HFFc6 (cell line): ENCODE measurements around the gene FBLN2. TPM values are rescaled to one million over a fixed set of nuclear protein-coding genes. Genes with fewer than 3 reads are reported as not detected.

Experiments
- DNase-seq: peaks from one replicate; pipeline ENCODE4 v3.0.0-alpha.2; 2018
- H3K27ac Mint-ChIP-seq: 2 replicates; pipeline ENCODE4 v1.8.0; 2020; ENCODE audit warnings: mild to moderate bottlenecking, mixed read lengths
- H3K27me3 Mint-ChIP-seq: 2 replicates; pipeline ENCODE4 v1.8.0; 2021; ENCODE audit warnings: mild to moderate bottlenecking, moderate library complexity, mixed read lengths; ENCODE audit not compliant: insufficient read depth
- H3K36me3 Mint-ChIP-seq: 2 replicates; pipeline ENCODE4 v1.8.0; 2021; ENCODE audit warnings: low read depth, mixed read lengths
- H3K4me1 Mint-ChIP-seq: 2 replicates; pipeline ENCODE4 v1.8.0; 2020; ENCODE audit warnings: low read depth, mixed read lengths
- H3K4me3 Mint-ChIP-seq: 2 replicates; pipeline ENCODE4 v1.8.0; 2020; ENCODE audit warnings: mild to moderate bottlenecking, moderate library complexity, mixed read lengths
- H3K9me3 Mint-ChIP-seq: 2 replicates; pipeline ENCODE4 v1.8.0; 2020; ENCODE audit warnings: mild to moderate bottlenecking, mixed read lengths
- CTCF ChIP-seq: fragments of 200-600 bp; sonication (generic); IDR thresholded peaks from 2 replicates; pipeline ENCODE4 v1.5.0; 2021; ENCODE audit warnings: antibody characterized with exemption, mild to moderate bottlenecking
- total RNA-seq, 6 experiments: library from RNA; stranded (reverse); fragmentation: NEBNext Ultra II Directional; extraction: Animal tissue kit (Norgen Biotek cat#: 25700); gene quantifications; 2 replicates in 1 of 6; 3 replicates in 5 of 6; pipeline ENCODE4 v1.2.3, GENCODE V29; 2021

The FBLN2 gene
- total RNA-seq, 6 experiments from 2014 or later: 55.7 to 84.5 (median 69.4) TPM

GRCh38 chr3:13584901-13585300 lies 36.0 kb downstream of the FBLN2 start:
- TF ChIP-seq CTCF: no peak
- no peak overlapping the region for H3K4me3 Mint-ChIP-seq

GRCh38 chr3:13587442-13587841 lies 38.5 kb downstream of the FBLN2 start:
- Mint-ChIP-seq H3K4me1 (peaks cover 13% of the 10 kb centered on the region), H3K9me3 (no peaks in the 10 kb centered on the region), H3K36me3 (no peaks in the 10 kb centered on the region), H3K4me3 (no peak overlapping the region), H3K27me3 (no peaks in the 10 kb centered on the region; the same call in 1 of the 2 replicates), H3K27ac (no peak overlapping the region)
- TF ChIP-seq CTCF: no peak
- no peak for DNase-seq

More at GRCh38 chr3:13584901-13585300, 36.0 kb downstream of the FBLN2 start:
- Mint-ChIP-seq H3K9me3 (no peaks in the 10 kb centered on the region), H3K36me3 (no peaks in the 10 kb centered on the region), H3K27ac (no peak overlapping the region), H3K4me1 (peaks cover 11% of the 10 kb centered on the region; the same call in 1 of the 2 replicates), H3K27me3 (no peaks in the 10 kb centered on the region; the same call in 1 of the 2 replicates)
- DNase-seq: no peak

GRCh38 chr3:13588221-13588701 lies 39.3 kb downstream of the FBLN2 start:
- no peak for TF ChIP-seq CTCF
- Mint-ChIP-seq H3K36me3 (no peaks in the 10 kb centered on the region), H3K4me1 (peaks cover 13% of the 10 kb centered on the region), H3K27ac (no peak overlapping the region), H3K9me3 (no peaks in the 10 kb centered on the region), H3K4me3 (no peak overlapping the region), H3K27me3 (no peaks in the 10 kb centered on the region; the same call in 1 of the 2 replicates)
- DNase-seq: no peak

GRCh38 chr3:13588993-13589392 lies 40.1 kb downstream of the FBLN2 start:
- H3K36me3 Mint-ChIP-seq: no peaks in the 10 kb centered on the region
- H3K4me3 Mint-ChIP-seq: no peak overlapping the region
- no peak overlapping the region for H3K27ac Mint-ChIP-seq
- no peak for DNase-seq
- peaks cover 13% of the 10 kb centered on the region for H3K4me1 Mint-ChIP-seq
- H3K9me3 Mint-ChIP-seq: no peaks in the 10 kb centered on the region
- TF ChIP-seq CTCF: no peak
- no peaks in the 10 kb centered on the region; the same call in 1 of the 2 replicates for H3K27me3 Mint-ChIP-seq

- DNase-seq: no peak
- Mint-ChIP-seq H3K4me1 (peaks cover 13% of the 10 kb centered on the region), H3K27ac (no peak overlapping the region), H3K36me3 (no peaks in the 10 kb centered on the region), H3K9me3 (no peaks in the 10 kb centered on the region), H3K4me3 (no peak overlapping the region), H3K27me3 (no peaks in the 10 kb centered on the region; the same call in 1 of the 2 replicates)
- no peak for TF ChIP-seq CTCF
These were observed 42.1 kb downstream of the FBLN2 start for GRCh38 chr3:13590841-13591520.
